Upper lobe of right lung (tissue), 1 donor: Measurements from ENCODE around the gene LRRFIP1. TPM values are rescaled to one million over a fixed set of nuclear protein-coding genes. Genes with fewer than 3 reads are reported as not detected.

Experiments used
- ATAC-seq: fragments of 200-7000 bp; cut with Tn5 transposase; one replicate; pipeline ENCODE4 v1.9.1; 2020; ENCODE audit warnings: mild to moderate bottlenecking, moderate library complexity
- DNase-seq: peaks from one replicate; pipeline ENCODE4 v3.0.0-alpha.2; 2020
- H3K27ac ChIP-seq: fragments of 200-600 bp; one replicate; pipeline ENCODE4 v1.8.0; 2022
- H3K27me3 ChIP-seq: fragments of 200-600 bp; one replicate; pipeline ENCODE4 v1.8.0; 2022; ENCODE audit warnings: mild to moderate bottlenecking
- H3K36me3 ChIP-seq: fragments of 200-600 bp; one replicate; pipeline ENCODE4 v1.8.0; 2022
- H3K4me1 ChIP-seq: fragments of 200-600 bp; one replicate; pipeline ENCODE4 v1.8.0; 2022
- H3K4me3 ChIP-seq: fragments of 200-600 bp; one replicate; pipeline ENCODE4 v1.8.0; 2022; ENCODE audit warnings: mild to moderate bottlenecking
- H3K9me3 ChIP-seq: fragments of 200-600 bp; one replicate; pipeline ENCODE4 v1.8.0; 2022
- intact Hi-C: fragments of 100-400 bp; cut with DNase I; formaldehyde crosslinking; loops from one replicate; pipeline ENCODE4 v1.11.0; 2022
- total RNA-seq: library from RNA; stranded (reverse); fragmentation: NEBNext Ultra II Directional; extraction: Animal tissue kit (Norgen Biotek cat#: 25700); gene quantifications from one replicate; pipeline ENCODE4 v1.2.1, GENCODE V29; 2021
- TF ChIP-seq, protein P1 (sequence below): fragments of 200-600 bp; IDR thresholded peaks from one replicate; pipeline ENCODE4 v1.8.0; 2022; ENCODE audit warnings: antibody characterized with exemption
- donor health status: DM: no; HTN: yes; CAD: no; lungs with severe emphysema.

The LRRFIP1 gene
- total RNA-seq, 1 donor from 2014 or later: 178 TPM

DNA sequence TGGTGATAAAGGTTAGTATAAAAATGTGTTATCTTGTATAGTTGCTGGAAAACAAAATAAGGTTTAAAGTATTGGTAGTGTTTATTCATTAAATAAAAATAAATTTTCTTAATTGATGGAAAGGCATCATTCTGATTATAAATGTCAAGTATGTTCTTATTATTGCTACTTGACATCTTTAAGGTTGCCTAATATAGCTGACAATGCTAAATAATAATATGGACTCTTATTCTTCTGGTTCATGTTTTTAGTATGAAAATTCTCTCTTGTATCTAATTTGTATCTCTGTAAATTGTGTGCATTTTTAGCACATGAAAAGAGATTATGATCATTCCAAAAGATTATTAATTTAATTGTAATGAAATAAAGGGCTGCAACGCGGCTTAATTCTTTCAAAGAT, 196.2 kb downstream of the LRRFIP1 start:
- Histone ChIP-seq H3K27me3 (no peaks in the 10 kb centered on the region), H3K27ac (no peak overlapping the region), H3K9me3 (no peaks in the 10 kb centered on the region), H3K4me1 (no peaks in the 10 kb centered on the region), H3K36me3 (no peaks in the 10 kb centered on the region), H3K4me3 (no peak overlapping the region)
- ATAC-seq: no peak
- intact Hi-C loops: no loop called here
- TF ChIP-seq, protein P1, sequence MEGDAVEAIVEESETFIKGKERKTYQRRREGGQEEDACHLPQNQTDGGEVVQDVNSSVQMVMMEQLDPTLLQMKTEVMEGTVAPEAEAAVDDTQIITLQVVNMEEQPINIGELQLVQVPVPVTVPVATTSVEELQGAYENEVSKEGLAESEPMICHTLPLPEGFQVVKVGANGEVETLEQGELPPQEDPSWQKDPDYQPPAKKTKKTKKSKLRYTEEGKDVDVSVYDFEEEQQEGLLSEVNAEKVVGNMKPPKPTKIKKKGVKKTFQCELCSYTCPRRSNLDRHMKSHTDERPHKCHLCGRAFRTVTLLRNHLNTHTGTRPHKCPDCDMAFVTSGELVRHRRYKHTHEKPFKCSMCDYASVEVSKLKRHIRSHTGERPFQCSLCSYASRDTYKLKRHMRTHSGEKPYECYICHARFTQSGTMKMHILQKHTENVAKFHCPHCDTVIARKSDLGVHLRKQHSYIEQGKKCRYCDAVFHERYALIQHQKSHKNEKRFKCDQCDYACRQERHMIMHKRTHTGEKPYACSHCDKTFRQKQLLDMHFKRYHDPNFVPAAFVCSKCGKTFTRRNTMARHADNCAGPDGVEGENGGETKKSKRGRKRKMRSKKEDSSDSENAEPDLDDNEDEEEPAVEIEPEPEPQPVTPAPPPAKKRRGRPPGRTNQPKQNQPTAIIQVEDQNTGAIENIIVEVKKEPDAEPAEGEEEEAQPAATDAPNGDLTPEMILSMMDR: no peak
- no peak for DNase-seq

DNA sequence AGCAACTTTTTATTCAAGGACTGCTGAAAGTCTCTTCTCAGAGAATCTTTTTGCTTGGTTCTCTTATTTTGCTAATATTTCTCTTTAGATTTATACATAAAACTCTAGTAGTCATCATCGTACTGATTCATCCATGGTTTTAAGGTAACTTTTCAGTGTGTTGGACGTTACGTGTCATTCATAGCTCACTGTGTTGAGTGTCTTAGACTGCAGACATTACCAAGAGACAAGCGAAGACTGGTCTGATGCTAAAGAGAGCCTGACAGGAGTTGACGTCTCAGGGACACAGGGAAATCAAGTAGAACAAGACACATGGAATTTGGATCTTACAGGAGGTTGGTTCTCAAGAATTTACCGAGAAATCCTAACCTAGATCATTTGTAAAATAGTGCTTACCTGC, 196.7 kb downstream of the LRRFIP1 start:
- Histone ChIP-seq H3K4me3 (no peak overlapping the region), H3K27ac (no peak overlapping the region), H3K4me1 (no peaks in the 10 kb centered on the region), H3K36me3 (no peaks in the 10 kb centered on the region), H3K27me3 (no peaks in the 10 kb centered on the region), H3K9me3 (no peaks in the 10 kb centered on the region)
- DNase-seq (no peak), ATAC-seq (no peak)
- intact Hi-C loops: no loop called here
- TF ChIP-seq, protein P1: no peak

DNA sequence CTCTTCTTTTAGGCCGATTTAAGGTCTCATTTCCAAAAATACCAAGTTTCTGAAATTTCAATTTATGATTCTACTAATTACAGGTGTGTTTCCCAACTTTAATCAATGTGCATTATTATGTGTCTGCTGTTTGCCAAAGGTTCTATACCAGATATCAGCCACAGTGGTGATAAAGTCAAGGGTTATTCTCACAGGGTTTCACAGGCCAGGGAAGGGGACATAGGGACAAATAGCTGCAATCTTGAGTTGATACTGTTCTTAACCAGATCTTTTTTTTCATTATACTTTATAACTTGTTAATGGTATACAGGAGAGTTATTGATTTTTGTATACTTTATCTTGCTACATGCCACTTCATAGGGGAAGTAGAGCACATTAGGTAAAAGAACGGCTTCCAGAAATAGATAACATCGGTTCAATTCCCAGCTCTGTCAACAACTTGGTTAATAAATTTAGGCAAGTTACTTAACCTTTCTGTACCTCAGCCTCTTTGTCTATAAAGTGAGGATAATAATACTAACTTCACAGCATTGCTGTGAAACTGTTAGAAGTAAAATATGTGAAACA, 200.1 kb downstream of the LRRFIP1 start:
- DNase-seq (no peak), ATAC-seq (no peak)
- no peaks in the 10 kb centered on the region for H3K27me3 ChIP-seq
- H3K4me3 ChIP-seq: no peak overlapping the region
- H3K9me3 ChIP-seq: no peaks in the 10 kb centered on the region
- intact Hi-C loops: no loop called here
- TF ChIP-seq, protein P1: no peak
- H3K27ac ChIP-seq: no peak overlapping the region
- H3K36me3 ChIP-seq: no peaks in the 10 kb centered on the region
- no peaks in the 10 kb centered on the region for H3K4me1 ChIP-seq

Other genes starting within 250 kb of the LRRFIP1 start
- gene COL6A3, start 213.4 kb upstream of the LRRFIP1 start, total RNA-seq: 119 TPM
- 423 TPM for gene MLPH, start 140.3 kb upstream of the LRRFIP1 start, total RNA-seq
- gene PRLH, start 61.0 kb upstream of the LRRFIP1 start, total RNA-seq: not detected
- gene RAB17, start 36.9 kb upstream of the LRRFIP1 start, total RNA-seq: 50.9 TPM
- gene RBM44, start 171.2 kb downstream of the LRRFIP1 start, total RNA-seq: 1.8 TPM
- 11.1 TPM for gene RAMP1, start 232.0 kb downstream of the LRRFIP1 start, total RNA-seq